Activated CD4-positive, alpha-beta T cell treated with anti-CD3 and anti-CD28 coated beads, Interleukin-2, amount 50 U/mL, for 24 hours (primary cell): Measurements from ENCODE around the gene GJE1.

Source experiments
- DNase-seq, 2 donors: peaks; one replicate each; pipeline ENCODE4 v3.0.0-alpha.2; 2020; ENCODE audit warnings: low read depth in 1 of 2, low spot score in 1 of 2

Gene GJE1

DNA sequence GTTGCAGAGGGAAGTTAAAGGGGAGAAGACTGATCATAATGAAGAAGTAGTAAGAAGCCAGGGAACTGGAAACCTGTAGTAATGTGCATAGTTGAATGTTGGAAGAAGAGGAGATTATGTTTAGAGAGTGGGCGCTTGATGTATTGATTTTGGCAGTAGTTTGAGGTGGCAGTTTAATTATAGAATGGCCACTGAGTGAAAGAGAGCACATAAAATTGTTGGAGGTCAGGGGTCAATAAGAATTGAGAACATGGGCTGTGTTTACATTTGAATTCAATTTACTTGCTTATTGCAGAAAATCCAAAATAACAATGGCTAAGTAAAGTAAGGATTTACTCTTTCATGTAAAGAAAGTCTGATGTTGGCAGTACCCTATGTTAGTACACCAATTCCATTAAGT, 30.1 kb downstream of the GJE1 start:
- DNase-seq, result no peak

DNA sequence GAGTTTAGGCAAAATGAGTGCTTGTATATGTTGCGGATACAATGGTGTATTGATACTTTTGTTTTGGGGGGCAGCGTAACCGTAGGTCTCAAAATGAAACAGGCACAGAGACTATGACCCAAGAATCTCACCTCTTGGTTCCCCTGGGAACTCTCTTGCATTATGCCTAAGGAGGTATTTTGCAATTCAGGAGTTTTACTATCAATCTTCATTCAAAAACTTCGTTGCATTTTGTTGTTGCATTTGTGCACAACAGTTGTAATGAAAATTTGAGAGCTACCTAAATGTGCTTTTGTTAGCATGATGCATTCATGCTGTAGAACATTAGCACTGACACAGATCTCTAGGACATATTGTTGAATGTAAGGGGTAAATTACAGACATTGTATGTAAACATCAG, 32.5 kb downstream of the GJE1 start:
- DNase-seq, result no peak

- no peak for DNase-seq
Observed at GRCh38 chr6:142167071-142167470, 34.3 kb downstream of the GJE1 start.

- no peak for DNase-seq
Observed at GRCh38 chr6:142167486-142167885, 34.8 kb downstream of the GJE1 start.

DNA sequence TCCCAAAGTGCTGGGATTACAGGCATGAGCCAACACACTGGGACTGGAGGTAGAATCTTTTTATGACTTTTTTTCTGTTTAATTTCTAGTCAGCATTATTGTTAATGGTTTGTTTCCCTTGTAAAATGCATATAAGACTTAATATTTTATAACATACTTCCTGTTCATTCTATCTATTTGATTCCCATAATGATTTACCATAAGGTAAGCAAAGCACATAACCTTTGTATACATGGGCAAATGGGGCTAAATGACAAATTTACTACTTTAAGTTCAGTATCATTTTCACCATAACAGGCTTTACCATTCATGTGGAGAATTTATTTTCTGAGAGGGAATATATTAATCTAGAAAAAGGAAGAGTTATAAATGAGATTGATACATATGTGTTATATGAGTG, 38.6 kb downstream of the GJE1 start:
- DNase-seq, result no peak

- no peak for DNase-seq
Observed at GRCh38 chr6:142172758-142173157, 40.0 kb downstream of the GJE1 start.

- no peak for DNase-seq
Observed at GRCh38 chr6:142173980-142174379, 41.3 kb downstream of the GJE1 start.

DNA sequence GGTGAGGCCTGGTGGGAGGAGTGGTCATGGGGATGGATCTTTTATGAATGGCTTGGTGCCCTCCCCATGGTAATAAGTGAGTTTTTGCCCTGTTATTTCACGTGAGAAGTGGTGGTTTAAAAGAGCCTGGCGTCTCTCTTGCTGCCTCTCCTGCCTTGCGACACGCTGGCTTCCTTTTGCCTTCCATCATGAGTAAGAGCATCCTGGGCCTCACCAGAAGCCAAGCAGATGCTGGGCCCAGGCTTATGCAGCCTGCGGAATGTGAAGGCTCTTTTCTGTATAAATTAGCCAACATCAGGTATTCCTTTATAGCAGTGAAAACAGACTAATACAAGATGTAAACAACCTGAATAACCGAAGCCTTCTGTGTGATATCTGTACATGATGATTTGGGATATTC, 42.0 kb downstream of the GJE1 start:
- no peak for DNase-seq

DNA sequence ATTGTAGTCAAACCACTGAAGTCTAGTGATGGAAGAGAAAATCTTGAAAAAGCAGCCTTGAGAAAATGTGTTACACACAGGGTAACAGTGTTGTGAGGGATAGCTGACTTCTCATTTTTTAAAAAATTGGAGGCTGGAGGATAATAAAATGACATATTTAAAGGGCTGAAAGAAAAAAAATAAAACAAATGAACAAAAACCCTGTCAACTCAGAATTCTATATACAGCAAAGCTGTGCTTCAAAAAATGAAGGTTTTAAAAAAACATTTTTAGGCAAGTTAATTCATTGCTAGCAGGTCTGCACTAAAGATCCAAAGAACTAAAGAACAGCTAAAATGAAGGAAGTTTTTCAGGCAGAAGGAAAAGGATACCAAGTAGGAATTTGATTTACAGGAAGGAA, 45.4 kb downstream of the GJE1 start:
- DNase-seq, result no peak

DNA sequence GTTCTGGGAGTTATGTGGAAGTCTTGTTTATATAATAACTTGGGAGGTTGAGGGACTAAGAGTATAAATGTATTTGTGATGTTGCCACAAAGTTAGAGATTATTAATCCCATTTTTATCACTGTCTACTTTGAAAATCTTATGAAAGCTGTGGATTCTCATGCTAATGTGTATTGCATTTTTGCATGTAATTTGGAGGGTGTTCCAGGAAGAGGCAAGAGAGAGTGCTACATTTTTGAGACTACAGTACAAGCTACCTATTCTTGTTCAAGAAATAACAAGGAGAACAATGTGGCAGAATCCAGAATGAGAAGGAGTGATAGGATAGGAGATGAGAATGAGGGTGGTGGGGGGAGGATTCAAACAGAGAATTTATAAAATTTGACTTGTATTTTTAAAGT, 49.3 kb downstream of the GJE1 start:
- no peak for DNase-seq

DNA sequence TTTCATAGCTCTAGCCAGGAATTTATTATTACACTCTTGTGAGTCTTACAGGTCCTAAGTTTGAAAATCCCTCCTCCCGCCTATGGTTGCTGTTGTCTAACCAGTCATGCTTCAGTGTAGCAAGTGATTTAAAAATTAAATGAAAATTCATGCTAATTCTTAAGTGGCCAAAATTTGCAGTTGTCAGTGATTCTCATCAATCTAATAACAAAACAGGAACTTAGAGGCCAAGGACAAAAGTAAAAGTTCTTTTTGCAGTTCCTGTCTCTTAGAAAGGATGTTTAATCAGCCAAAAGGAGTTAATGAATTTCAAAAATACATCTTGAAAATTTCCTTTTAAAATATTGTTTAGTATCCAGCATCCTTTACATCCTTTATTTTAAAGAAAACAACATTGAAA, 50.6 kb downstream of the GJE1 start:
- no peak for DNase-seq

DNA sequence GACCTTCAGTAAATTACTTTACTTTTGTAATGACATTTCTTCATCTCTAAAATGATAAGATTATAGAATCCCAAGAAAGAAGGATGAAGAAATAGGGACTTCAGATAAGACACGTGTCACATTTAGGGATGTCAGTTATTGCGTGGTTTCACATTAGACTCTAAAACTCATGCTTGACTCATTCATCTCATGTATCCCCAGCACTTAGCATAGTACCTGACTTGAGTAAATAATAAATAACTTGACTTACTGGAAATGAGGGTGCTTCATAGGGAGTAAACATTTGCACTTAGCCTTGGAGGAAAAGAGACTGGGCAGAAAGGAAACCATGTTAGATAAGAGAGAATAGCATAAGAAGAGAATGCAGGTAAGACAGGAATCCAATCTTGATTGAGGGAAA, 51.6 kb downstream of the GJE1 start:
- DNase-seq, result no peak
